K562 (cell line): ENCODE data around the gene TEPSIN. TPM values are rescaled to one million over a fixed set of nuclear protein-coding genes. Genes with fewer than 3 reads are reported as not detected.

ENCODE experiments used
- ASH1L ChIP-seq: fragments of 450-650 bp; IDR thresholded peaks from 2 replicates; pipeline ENCODE4 v1.6.1; 2018; ENCODE audit warnings: borderline replicate concordance, mild to moderate bottlenecking, low read depth; ENCODE audit not compliant: partially characterized antibody
- ATF1 ChIP-seq, 2 experiments: fragments of 450-650 bp in 1 of 2; IDR thresholded peaks; 2 replicates each; pipeline ENCODE4 v1.6.1; 2016; ENCODE audit warnings: missing compliant biosample characterization in 1 of 2, missing genetic modification characterization in 1 of 2
- CC2D1A ChIP-seq: fragments of 450-650 bp; IDR thresholded peaks from 2 replicates; pipeline ENCODE4 v1.6.1; 2017; ENCODE audit warnings: mild to moderate bottlenecking
- CSDE1 ChIP-seq, 2 experiments: fragments of 450-650 bp; IDR thresholded peaks; 2 replicates each; pipeline ENCODE4 v1.6.1; 2016; ENCODE audit warnings: mild to moderate bottlenecking in 1 of 2
- CTCF ChIP-seq, 3 experiments: IDR thresholded peaks in 2 of 3; conservative IDR thresholded peaks in 1 of 3; 2 replicates each; pipeline ENCODE4 v1.5.1; 2011 to 2012; ENCODE audit warnings: low read length in 3 of 3, mild to moderate bottlenecking in 3 of 3, control low read depth in 2 of 3, improper control_type of control experiment in 1 of 3, inconsistent platforms in 1 of 3, low read depth in 1 of 3, mixed read lengths in 1 of 3, moderate library complexity in 1 of 3; ENCODE audit not compliant: insufficient read depth in 2 of 3
- HLTF ChIP-seq: fragments of 450-650 bp; IDR thresholded peaks from 2 replicates; pipeline ENCODE4 v1.6.1; 2016
- JUND ChIP-seq, 2 experiments: IDR thresholded peaks; 2 replicates in 1 of 2; 3 replicates in 1 of 2; pipeline ENCODE4 v1.6.1; 2011; ENCODE audit warnings: borderline replicate concordance in 2 of 2, low read depth in 2 of 2, low read length in 2 of 2, improper control_type of control experiment in 1 of 2, missing biosample characterization in 1 of 2, missing genetic modification characterization in 1 of 2, missing genetic modification reagents in 1 of 2
- NBN ChIP-seq: fragments of 450-650 bp; IDR thresholded peaks from 2 replicates; pipeline ENCODE4 v1.6.1; 2016; ENCODE audit warnings: low read depth, mild to moderate bottlenecking
- NR3C1 ChIP-seq: sonication (generic); formaldehyde crosslinking; IDR thresholded peaks from 2 replicates; pipeline ENCODE4 v1.8.1; 2022; ENCODE audit warnings: missing genetic modification reagents
- RAD21 ChIP-seq, 2 experiments: fragments of 250-450 bp in 1 of 2; fragments of 450-650 bp in 1 of 2; sonication (Bioruptor Pico) in 1 of 2; formaldehyde crosslinking in 1 of 2; IDR thresholded peaks in 1 of 2; conservative IDR thresholded peaks in 1 of 2; 2 replicates each; pipeline versions ENCODE4 v1.4.0 to v1.8.0; 2020 to 2022; ENCODE audit warnings: mild to moderate bottlenecking in 2 of 2, moderate library complexity in 1 of 2
- SMARCE1 ChIP-seq: fragments of 450-650 bp; IDR thresholded peaks from 2 replicates; pipeline ENCODE4 v1.7.1; 2016; ENCODE audit warnings: mild to moderate bottlenecking
- STAG1 ChIP-seq: sonication (generic); formaldehyde crosslinking; IDR thresholded peaks from 2 replicates; pipeline ENCODE4 v1.5.0; 2020; ENCODE audit warnings: missing genetic modification reagents, borderline replicate concordance
- TAL1 ChIP-seq: fragments of 450-650 bp; IDR thresholded peaks from 2 replicates; pipeline ENCODE4 v1.6.1; 2016; ENCODE audit warnings: mild to moderate bottlenecking
- ZNF740 ChIP-seq, 3 experiments: fragments of 200-800 bp in 1 of 3; sonication (Bioruptor generic) in 1 of 3; sonication (generic) in 1 of 3; formaldehyde crosslinking in 1 of 3; IDR thresholded peaks; 2 replicates each; pipeline versions ENCODE4 v1.6.1 to v1.8.0; 2016 to 2022; ENCODE audit warnings: mild to moderate bottlenecking in 2 of 3, missing compliant biosample characterization in 2 of 3, missing genetic modification characterization in 2 of 3, missing genetic modification reagents in 1 of 3
- polyA plus RNA-seq, 8 experiments: library from polyadenylated mRNA; depleted of rRNA in 4 of 8; stranded (reverse) in 5 of 8; unstranded in 3 of 8; fragments of >200 nt; fragmentation: Nextera tagmentation in 2 of 8; fragmentation: Illumina TruSeq in 1 of 8; extraction: Ambion mirVana in 2 of 8; extraction: Trizol in 1 of 8; gene quantifications; 2 replicates each; pipeline versions ENCODE4 v1.2.1 to v1.2.3, GENCODE V29; 2011 to 2014; ENCODE audit warnings: inconsistent platforms in 1 of 8, missing spikeins in 1 of 8
- total RNA-seq, 7 experiments: library from RNA; depleted of rRNA in 6 of 7; stranded (reverse); fragments of >200 nt in 6 of 7; fragmentation: Illumina TruSeq in 2 of 7; extraction: Trizol in 2 of 7; gene quantifications; 2 replicates each; pipeline versions ENCODE4 v1.2.1 to v1.2.3, GENCODE V29; 2011 to 2021; ENCODE audit warnings: low replicate concordance in 1 of 7
- TF ChIP-seq, protein P1 (sequence below): fragments of 450-650 bp; IDR thresholded peaks from 2 replicates; pipeline ENCODE4 v1.6.1; 2016; ENCODE audit warnings: antibody characterized with exemption
- TF ChIP-seq, protein P2 (sequence below): fragments of 200-800 bp; sonication (Bioruptor generic); IDR thresholded peaks from 2 replicates; pipeline ENCODE4 v1.6.1; 2017; ENCODE audit warnings: missing genetic modification characterization, missing compliant biosample characterization
- TF ChIP-seq, protein P3 (sequence below): conservative IDR thresholded peaks from 2 replicates; pipeline ENCODE4 v1.6.1; 2011; ENCODE audit warnings: low read depth, mild to moderate bottlenecking, low read length; ENCODE audit not compliant: control insufficient read depth

The TEPSIN gene
- total and polyA plus RNA-seq, 9 of the 15 experiments (the other 6 are each of a cell fraction or from before 2014, with no cell fraction given), result 0.80 to 29.8 (median 5.3) TPM

DNA sequence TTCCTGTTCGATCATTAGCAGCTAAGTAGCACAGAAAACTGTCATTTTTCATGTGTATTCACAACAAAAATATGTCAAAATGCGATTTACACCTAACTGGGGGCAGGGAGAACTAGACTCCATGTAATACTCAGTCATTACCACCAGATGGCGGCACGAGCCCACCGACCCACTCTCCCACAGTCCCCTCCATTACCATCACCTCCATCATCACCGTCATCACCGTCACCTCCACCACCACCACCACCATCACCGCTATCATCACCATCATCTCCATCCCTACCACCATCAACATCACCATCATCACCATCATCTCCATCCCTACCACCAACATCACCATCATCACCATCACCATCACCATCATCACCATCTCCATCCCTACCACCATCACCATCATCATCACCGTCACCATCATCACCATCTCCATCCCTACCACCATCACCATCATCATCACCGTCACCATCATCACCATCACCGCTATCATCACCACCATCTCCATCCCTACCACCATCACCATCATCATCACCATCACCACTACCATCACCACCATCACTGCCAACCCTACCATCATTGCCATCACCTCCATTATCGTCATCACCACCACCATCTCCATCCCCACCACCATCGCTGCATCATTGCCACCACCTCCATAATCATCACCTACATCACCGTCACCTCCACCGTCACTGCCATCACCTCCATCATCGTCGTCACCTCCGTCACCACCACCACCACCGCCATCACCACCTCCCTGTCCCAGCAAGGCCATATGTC is 14.7 kb upstream of the TEPSIN start (continued):
- no peak for TF ChIP-seq NR3C1
- TF ChIP-seq CTCF (IDR thresholded peaks at IDR 0.05 in 2 of 3, conservative IDR thresholded peaks at IDR 0.05 in 1 of 3; ENCODE audit: insufficient read depth in 2 of 3, low read depth in 1 of 3, low read length in 3 of 3), result peak; percentile 82 to 90 (median 86)
- peak; percentile 98 for TF ChIP-seq HLTF
- TF ChIP-seq ASH1L, result peak; percentile 22
- no peak for TF ChIP-seq ATF1 (CRISPR knock-in tag; IDR thresholded peaks at IDR 0.05)
- TF ChIP-seq ATF1 (tag; IDR thresholded peaks at IDR 0.05), result peak; percentile 71
- TF ChIP-seq, protein P1, sequence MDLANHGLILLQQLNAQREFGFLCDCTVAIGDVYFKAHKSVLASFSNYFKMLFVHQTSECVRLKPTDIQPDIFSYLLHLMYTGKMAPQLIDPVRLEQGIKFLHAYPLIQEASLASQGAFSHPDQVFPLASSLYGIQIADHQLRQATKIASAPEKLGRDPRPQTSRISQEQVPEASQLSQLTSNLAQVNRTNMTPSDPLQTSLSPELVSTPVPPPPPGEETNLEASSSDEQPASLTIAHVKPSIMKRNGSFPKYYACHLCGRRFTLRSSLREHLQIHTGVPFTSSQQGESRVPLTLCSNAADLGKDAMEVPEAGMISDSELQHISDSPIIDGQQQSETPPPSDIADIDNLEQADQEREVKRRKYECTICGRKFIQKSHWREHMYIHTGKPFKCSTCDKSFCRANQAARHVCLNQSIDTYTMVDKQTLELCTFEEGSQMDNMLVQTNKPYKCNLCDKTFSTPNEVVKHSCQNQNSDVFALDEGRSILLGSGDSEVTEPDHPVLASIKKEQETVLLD, result peak; percentile 69; the same call in 1 of the 2 replicates
- 0 out of 2 replicates have a peak, but pooled peaks have one; percentile 37 for TF ChIP-seq ZNF740 (CRISPR knock-in tag; IDR thresholded peaks at IDR 0.05)
- no peak for TF ChIP-seq ZNF740 (tag; IDR thresholded peaks at IDR 0.05)
- TF ChIP-seq, protein P2, sequence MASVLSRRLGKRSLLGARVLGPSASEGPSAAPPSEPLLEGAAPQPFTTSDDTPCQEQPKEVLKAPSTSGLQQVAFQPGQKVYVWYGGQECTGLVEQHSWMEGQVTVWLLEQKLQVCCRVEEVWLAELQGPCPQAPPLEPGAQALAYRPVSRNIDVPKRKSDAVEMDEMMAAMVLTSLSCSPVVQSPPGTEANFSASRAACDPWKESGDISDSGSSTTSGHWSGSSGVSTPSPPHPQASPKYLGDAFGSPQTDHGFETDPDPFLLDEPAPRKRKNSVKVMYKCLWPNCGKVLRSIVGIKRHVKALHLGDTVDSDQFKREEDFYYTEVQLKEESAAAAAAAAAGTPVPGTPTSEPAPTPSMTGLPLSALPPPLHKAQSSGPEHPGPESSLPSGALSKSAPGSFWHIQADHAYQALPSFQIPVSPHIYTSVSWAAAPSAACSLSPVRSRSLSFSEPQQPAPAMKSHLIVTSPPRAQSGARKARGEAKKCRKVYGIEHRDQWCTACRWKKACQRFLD (CRISPR knock-in tag), result peak; percentile 56; the same call in 1 of the 2 replicates
- 0 out of 2 replicates have a peak, but pooled peaks have one; percentile 19 for TF ChIP-seq SMARCE1
- peak; percentile 69; the same call in 1 of the 2 replicates for TF ChIP-seq NBN
- peak; percentile 82 to 89 for TF ChIP-seq RAD21 (CRISPR knock-in tag; conservative IDR thresholded peaks at IDR 0.05 in 1 of 2, IDR thresholded peaks at IDR 0.05 in 1 of 2)
- TF ChIP-seq STAG1 (CRISPR knock-in tag), result peak; percentile 98
- TF ChIP-seq, protein P3, sequence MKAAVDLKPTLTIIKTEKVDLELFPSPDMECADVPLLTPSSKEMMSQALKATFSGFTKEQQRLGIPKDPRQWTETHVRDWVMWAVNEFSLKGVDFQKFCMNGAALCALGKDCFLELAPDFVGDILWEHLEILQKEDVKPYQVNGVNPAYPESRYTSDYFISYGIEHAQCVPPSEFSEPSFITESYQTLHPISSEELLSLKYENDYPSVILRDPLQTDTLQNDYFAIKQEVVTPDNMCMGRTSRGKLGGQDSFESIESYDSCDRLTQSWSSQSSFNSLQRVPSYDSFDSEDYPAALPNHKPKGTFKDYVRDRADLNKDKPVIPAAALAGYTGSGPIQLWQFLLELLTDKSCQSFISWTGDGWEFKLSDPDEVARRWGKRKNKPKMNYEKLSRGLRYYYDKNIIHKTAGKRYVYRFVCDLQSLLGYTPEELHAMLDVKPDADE, result no peak
- peak in 1 of 2 experiments; percentile 34; a peak in 1 of 4 replicates for TF ChIP-seq CSDE1 (IDR thresholded peaks at IDR 0.05)
- TF ChIP-seq TAL1, result no peak
- no peak for TF ChIP-seq JUND (IDR thresholded peaks at IDR 0.05; ENCODE audit: borderline replicate concordance, low read depth, low read length)
- TF ChIP-seq JUND (tag; IDR thresholded peaks at IDR 0.05; ENCODE audit: borderline replicate concordance, low read depth, low read length), result peak; percentile 32; the same call in 1 of the 3 replicates
- TF ChIP-seq CC2D1A, result peak; percentile 95
